ENCODE measurements around the gene PDZK1IP1.

Gene PDZK1IP1

GRCh38 chr1:47223921-47224675 is 34.3 kb upstream of the PDZK1IP1 start:
- Histone ChIP-seq H3K36me3 (ENCODE audit: control insufficient read depth in 4 of 4, insufficient read depth in 4 of 4, low read length in 3 of 4) (peaks cover 5 to 47% (median 36%) of the 10 kb centered on the region in 4 experiments), H3K27me3 (replicated peaks in 2 of 5; ENCODE audit: control insufficient read depth in 4 of 5, insufficient read depth in 5 of 5, low read length in 4 of 5) (no peaks in the 10 kb centered on the region), H3K9me3 (ENCODE audit: control extremely low read depth in 1 of 5, control insufficient read depth in 4 of 5, insufficient read depth in 2 of 5, low read depth in 1 of 5, low read length in 4 of 5) (no peaks in the 10 kb centered on the region), H3K4me3 (ENCODE audit: control insufficient read depth in 1 of 7, extremely low read depth in 1 of 7, insufficient read depth in 4 of 7, low read depth in 2 of 7, low read length in 6 of 7) (peak overlapping the region in 6 of 7 experiments; percentile 24 to 76 (median 62)), H3K27ac (ENCODE audit: insufficient read depth in 1 of 2, low read depth in 1 of 2, low read length in 2 of 2, poor library complexity in 1 of 2, severe bottlenecking in 2 of 2) (peak overlapping the region in 1 of 2 experiments; percentile 52), H3K4me1 (ENCODE audit: control extremely low read depth in 1 of 4, control insufficient read depth in 4 of 4, insufficient read depth in 4 of 4, low read length in 3 of 4) (peaks cover 0 to 56% (median 46%) of the 10 kb centered on the region in 4 experiments)
- ChIA-PET POLR2A (interaction anchor here (3.5 kb wide), 1 partner anchor 12 kb away, joined by 21 read pairs; no protein-coding TSS in a partner anchor), CTCF (interaction anchor here (0.9 to 2.9 kb wide), 10 partner anchors 9 to 41 kb away, joined by 3 to 15 read pairs (median 4); no protein-coding TSS in a partner anchor)
- 64% methylated on average over 2 of the region's 9 CpGs for whole genome bisulfite sequencing (ENCODE audit: insufficient coverage)
- peak in 1 of 3 donors; percentile 34 for DNase-seq

- ChIA-PET CTCF (interaction anchor here (0.9 to 3.2 kb wide), 6 partner anchors 10 to 39 kb away, joined by 3 to 30 read pairs (median 7); no protein-coding TSS in a partner anchor), POLR2A (interaction anchor here (3.5 kb wide), 1 partner anchor 11 kb away, joined by 21 read pairs; no protein-coding TSS in a partner anchor)
- no peak overlapping the region for H3K27ac ChIP-seq (ENCODE audit: insufficient read depth in 1 of 2, low read depth in 1 of 2, low read length in 2 of 2, poor library complexity in 1 of 2, severe bottlenecking in 2 of 2)
- WGBS (ENCODE audit: insufficient coverage): 96% methylated on average over 10 of the region's 10 CpGs
- peaks cover 0 to 50% (median 38%) of the 10 kb centered on the region in 4 experiments for H3K4me1 ChIP-seq (ENCODE audit: control extremely low read depth in 1 of 4, control insufficient read depth in 4 of 4, insufficient read depth in 4 of 4, low read length in 3 of 4)
- peaks cover 5 to 55% (median 42%) of the 10 kb centered on the region in 4 experiments for H3K36me3 ChIP-seq (ENCODE audit: control insufficient read depth in 4 of 4, insufficient read depth in 4 of 4, low read length in 3 of 4)
- no peak for DNase-seq
- H3K9me3 ChIP-seq (ENCODE audit: control extremely low read depth in 1 of 5, control insufficient read depth in 4 of 5, insufficient read depth in 2 of 5, low read depth in 1 of 5, low read length in 4 of 5): no peaks in the 10 kb centered on the region
- no peak overlapping the region for H3K4me3 ChIP-seq (ENCODE audit: control insufficient read depth in 1 of 7, extremely low read depth in 1 of 7, insufficient read depth in 4 of 7, low read depth in 2 of 7, low read length in 6 of 7)
- H3K27me3 ChIP-seq (replicated peaks in 2 of 5; ENCODE audit: control insufficient read depth in 4 of 5, insufficient read depth in 5 of 5, low read length in 4 of 5): no peaks in the 10 kb centered on the region
Measured at GRCh38 chr1:47223174-47223920, 33.5 kb upstream of the PDZK1IP1 start.

DNA sequence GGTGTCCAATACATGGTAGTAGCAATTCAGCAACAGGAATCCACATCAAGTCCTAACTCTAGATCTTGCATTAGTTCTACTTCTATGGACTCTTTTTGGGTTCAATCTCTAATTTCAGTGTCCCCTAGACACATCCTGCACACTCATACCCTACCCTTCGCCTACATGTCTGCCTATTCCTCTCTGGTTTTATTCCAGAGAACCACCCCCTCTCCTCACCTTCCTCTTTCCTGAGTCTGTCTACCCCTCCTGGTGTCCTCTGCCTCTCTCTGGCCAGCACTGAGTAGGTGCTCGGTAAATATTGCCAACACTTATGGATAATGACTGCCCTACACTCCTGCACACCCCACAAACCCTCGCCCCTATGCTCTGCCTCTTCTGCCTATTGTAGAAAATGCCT is 32.6 kb upstream of the PDZK1IP1 start:
- no peak for DNase-seq
- ChIA-PET POLR2A (interaction anchor here (1.0 kb wide), 1 partner anchor 9 kb away, joined by 3 read pairs; no protein-coding TSS in a partner anchor), CTCF (interaction anchor here (0.7 to 3.2 kb wide), 7 partner anchors 8 to 41 kb away, joined by 3 to 30 read pairs (median 9); no protein-coding TSS in a partner anchor)
- Histone ChIP-seq H3K4me1 (ENCODE audit: control extremely low read depth in 1 of 4, control insufficient read depth in 4 of 4, insufficient read depth in 4 of 4, low read length in 3 of 4) (peaks cover 0 to 49% (median 30%) of the 10 kb centered on the region in 4 experiments), H3K36me3 (ENCODE audit: control insufficient read depth in 4 of 4, insufficient read depth in 4 of 4, low read length in 3 of 4) (peaks cover 5 to 61% (median 46%) of the 10 kb centered on the region in 4 experiments), H3K4me3 (ENCODE audit: control insufficient read depth in 1 of 7, extremely low read depth in 1 of 7, insufficient read depth in 4 of 7, low read depth in 2 of 7, low read length in 6 of 7) (no peak overlapping the region), H3K9me3 (ENCODE audit: control extremely low read depth in 1 of 5, control insufficient read depth in 4 of 5, insufficient read depth in 2 of 5, low read depth in 1 of 5, low read length in 4 of 5) (no peaks in the 10 kb centered on the region), H3K27ac (ENCODE audit: insufficient read depth in 1 of 2, low read depth in 1 of 2, low read length in 2 of 2, poor library complexity in 1 of 2, severe bottlenecking in 2 of 2) (no peak overlapping the region), H3K27me3 (replicated peaks in 2 of 5; ENCODE audit: control insufficient read depth in 4 of 5, insufficient read depth in 5 of 5, low read length in 4 of 5) (no peaks in the 10 kb centered on the region)
- WGBS (ENCODE audit: insufficient coverage): 100% methylated on average over 3 of the region's 3 CpGs

DNA sequence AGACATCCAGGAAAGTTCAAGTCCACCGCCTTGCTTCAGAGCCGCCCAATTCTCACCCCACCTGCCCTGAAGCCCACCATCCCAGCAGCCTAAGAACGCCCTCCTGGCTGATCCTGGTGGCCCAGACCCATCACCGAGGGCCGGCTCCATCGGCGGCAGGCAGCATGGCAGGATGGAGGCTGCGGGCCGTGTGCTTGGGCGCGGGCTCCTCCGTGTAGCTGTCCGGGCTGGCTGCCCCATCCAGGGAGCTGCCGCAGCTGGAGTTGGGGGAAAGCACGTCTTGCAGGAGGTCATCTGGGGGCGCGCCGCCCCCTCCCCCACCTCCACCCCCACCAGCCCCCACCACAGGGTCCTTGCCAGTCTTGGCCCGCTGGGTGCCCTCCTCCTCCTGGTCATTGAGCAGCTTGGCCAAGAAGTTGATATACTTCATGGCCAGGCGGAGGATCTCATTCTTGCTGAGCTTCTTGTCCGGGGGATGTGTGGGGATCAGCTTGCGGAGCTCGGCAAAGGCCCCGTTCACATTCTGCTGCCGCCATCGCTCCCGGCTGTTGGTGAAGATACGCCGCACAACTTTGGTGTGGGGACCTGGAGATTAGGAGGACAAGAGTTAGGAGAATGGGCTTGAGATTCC is 29.9 kb upstream of the PDZK1IP1 start:
- Histone ChIP-seq H3K4me3 (ENCODE audit: control insufficient read depth in 1 of 7, extremely low read depth in 1 of 7, insufficient read depth in 4 of 7, low read depth in 2 of 7, low read length in 6 of 7) (no peak overlapping the region), H3K36me3 (ENCODE audit: control insufficient read depth in 4 of 4, insufficient read depth in 4 of 4, low read length in 3 of 4) (peaks cover 5 to 78% (median 58%) of the 10 kb centered on the region in 4 experiments), H3K9me3 (ENCODE audit: control extremely low read depth in 1 of 5, control insufficient read depth in 4 of 5, insufficient read depth in 2 of 5, low read depth in 1 of 5, low read length in 4 of 5) (no peaks in the 10 kb centered on the region), H3K4me1 (ENCODE audit: control extremely low read depth in 1 of 4, control insufficient read depth in 4 of 4, insufficient read depth in 4 of 4, low read length in 3 of 4) (peaks cover 0 to 37% (median 13%) of the 10 kb centered on the region in 4 experiments), H3K27me3 (replicated peaks in 2 of 5; ENCODE audit: control insufficient read depth in 4 of 5, insufficient read depth in 5 of 5, low read length in 4 of 5) (no peaks in the 10 kb centered on the region), H3K27ac (ENCODE audit: insufficient read depth in 1 of 2, low read depth in 1 of 2, low read length in 2 of 2, poor library complexity in 1 of 2, severe bottlenecking in 2 of 2) (no peak overlapping the region)
- CTCF ChIA-PET: interaction anchor here (1.3 to 3.2 kb wide), 6 partner anchors 8 to 43 kb away, joined by 3 to 30 read pairs (median 6); no protein-coding TSS in a partner anchor
- POLR2A ChIA-PET: interaction anchor here (0.9 kb wide), 1 partner anchor 15 kb away, joined by 3 read pairs; no protein-coding TSS in a partner anchor
- whole genome bisulfite sequencing (ENCODE audit: insufficient coverage): 96% methylated on average over 9 of the region's 29 CpGs
- DNase-seq: no peak

- no peak for DNase-seq
- Histone ChIP-seq H3K9me3 (ENCODE audit: control extremely low read depth in 1 of 5, control insufficient read depth in 4 of 5, insufficient read depth in 2 of 5, low read depth in 1 of 5, low read length in 4 of 5) (no peaks in the 10 kb centered on the region), H3K36me3 (ENCODE audit: control insufficient read depth in 4 of 4, insufficient read depth in 4 of 4, low read length in 3 of 4) (peaks cover 5 to 78% (median 58%) of the 10 kb centered on the region in 4 experiments), H3K4me1 (ENCODE audit: control extremely low read depth in 1 of 4, control insufficient read depth in 4 of 4, insufficient read depth in 4 of 4, low read length in 3 of 4) (peaks cover 0 to 37% (median 14%) of the 10 kb centered on the region in 4 experiments), H3K27ac (ENCODE audit: insufficient read depth in 1 of 2, low read depth in 1 of 2, low read length in 2 of 2, poor library complexity in 1 of 2, severe bottlenecking in 2 of 2) (no peak overlapping the region), H3K27me3 (replicated peaks in 2 of 5; ENCODE audit: control insufficient read depth in 4 of 5, insufficient read depth in 5 of 5, low read length in 4 of 5) (no peaks in the 10 kb centered on the region), H3K4me3 (ENCODE audit: control insufficient read depth in 1 of 7, extremely low read depth in 1 of 7, insufficient read depth in 4 of 7, low read depth in 2 of 7, low read length in 6 of 7) (no peak overlapping the region)
- WGBS (ENCODE audit: insufficient coverage): 95% methylated on average over 4 of the region's 4 CpGs
- POLR2A ChIA-PET: interaction anchor here (0.9 kb wide), 1 partner anchor 16 kb away, joined by 3 read pairs; no protein-coding TSS in a partner anchor
- CTCF ChIA-PET: interaction anchor here (1.4 to 2.1 kb wide), 2 partner anchors 41 to 43 kb away, joined by 3 to 6 read pairs; no protein-coding TSS in a partner anchor
Measured at GRCh38 chr1:47219001-47219400, 29.2 kb upstream of the PDZK1IP1 start.

DNA sequence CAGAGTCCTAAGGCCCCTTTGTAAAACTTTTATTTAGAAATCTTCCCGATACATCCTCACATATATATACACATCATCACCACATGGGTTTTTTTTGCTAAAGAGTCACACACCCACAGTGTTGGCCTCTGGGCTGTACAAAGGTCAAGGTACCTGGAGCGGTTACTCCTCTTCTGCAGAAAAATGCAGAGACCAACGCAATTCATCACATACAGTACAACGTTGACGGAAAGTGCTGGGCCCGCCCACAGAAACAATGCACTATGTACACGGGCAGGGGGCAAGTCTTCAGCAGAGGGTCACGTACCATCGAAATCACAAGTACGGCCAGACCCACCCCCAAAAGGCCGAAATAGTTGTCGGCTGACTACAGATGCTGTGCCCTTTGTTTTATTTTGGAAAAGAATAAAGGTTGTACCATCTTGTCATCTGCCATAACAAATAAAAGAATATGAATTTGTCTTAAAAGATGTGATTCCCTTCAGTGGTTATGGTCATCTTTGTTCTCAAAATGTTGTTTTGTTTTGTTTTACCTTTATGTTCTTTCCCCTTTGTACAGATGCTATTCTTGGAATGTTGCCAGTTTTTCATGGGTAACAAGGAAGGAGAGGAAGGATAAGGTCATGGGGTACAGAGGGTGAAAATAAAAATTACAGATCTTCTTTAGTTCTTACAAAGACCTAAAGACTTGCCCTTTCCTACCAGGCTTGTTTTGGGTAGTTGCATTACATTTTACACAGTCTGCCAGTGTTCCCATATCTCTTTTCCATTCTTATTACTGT is 26.6 kb upstream of the PDZK1IP1 start:
- 98% methylated on average over 9 of the region's 12 CpGs for WGBS (ENCODE audit: insufficient coverage)
- CTCF ChIA-PET: interaction anchor here (0.9 to 1.9 kb wide), 4 partner anchors 12 to 23 kb away, joined by 3 to 6 read pairs (median 4); no protein-coding TSS in a partner anchor

More for the DNA sequence above, 26.6 kb upstream of the PDZK1IP1 start:
- H3K4me1 ChIP-seq (ENCODE audit: control extremely low read depth in 1 of 4, control insufficient read depth in 4 of 4, insufficient read depth in 4 of 4, low read length in 3 of 4): peaks cover 2 to 55% (median 36%) of the 10 kb centered on the region in 4 experiments
- POLR2A ChIA-PET: no interaction called here
- H3K27ac ChIP-seq (ENCODE audit: insufficient read depth in 1 of 2, low read depth in 1 of 2, low read length in 2 of 2, poor library complexity in 1 of 2, severe bottlenecking in 2 of 2): no peak overlapping the region
- H3K36me3 ChIP-seq (ENCODE audit: control insufficient read depth in 4 of 4, insufficient read depth in 4 of 4, low read length in 3 of 4): peaks cover 4 to 56% (median 41%) of the 10 kb centered on the region in 4 experiments
- no peak for DNase-seq
- no peak overlapping the region for H3K4me3 ChIP-seq (ENCODE audit: control insufficient read depth in 1 of 7, extremely low read depth in 1 of 7, insufficient read depth in 4 of 7, low read depth in 2 of 7, low read length in 6 of 7)
- no peaks in the 10 kb centered on the region for H3K9me3 ChIP-seq (ENCODE audit: control extremely low read depth in 1 of 5, control insufficient read depth in 4 of 5, insufficient read depth in 2 of 5, low read depth in 1 of 5, low read length in 4 of 5)
- H3K27me3 ChIP-seq (replicated peaks in 2 of 5; ENCODE audit: control insufficient read depth in 4 of 5, insufficient read depth in 5 of 5, low read length in 4 of 5): no peaks in the 10 kb centered on the region

Data from common myeloid progenitor, CD34-positive (primary cell).